K562 (cell line): ENCODE results near the gene ZCCHC14. TPM values are rescaled to one million over a fixed set of nuclear protein-coding genes. Genes with fewer than 3 reads are reported as not detected.

Source experiments
- ATAC-seq: fragments of 200-7000 bp; cut with Tn5 transposase; 3 replicates; pipeline ENCODE4 v1.9.1; 2020; ENCODE audit warnings: moderate library complexity
- BruUV-seq: library from RNA; stranded (reverse); fragments of 400-500 nt; replicated peaks from 2 replicates; lab custom pipeline; 2021; lab: Mats Ljungman, UMichigan
- CTCF ChIA-PET: fragments of 300-600 bp; formaldehyde crosslinking; extraction: SDS; loops from one replicate; lab custom pipeline; 2021; ENCODE audit warnings: low intra/inter-chr PET ratio; lab: Yijun Ruan, JAX
- POLR2A ChIA-PET: fragments of 300-600, 350-650 bp; sonication (Branson Sonifier 250); formaldehyde crosslinking; extraction: SDS; loops from one replicate; lab custom pipeline; 2021; ENCODE audit warnings: antibody characterized with exemption, inconsistent platforms; lab: Yijun Ruan, JAX
- DNase-seq, 4 experiments: peaks; one replicate each; pipeline versions ENCODE4 v3.0.0 to v3.0.0-alpha.2; 2011 to 2018; ENCODE audit warnings: low spot score in 3 of 4, mixed read lengths in 3 of 4; ENCODE audit errors: extremely low read depth in 1 of 4
- FAIRE-seq: peaks from 2 replicates; lab custom pipeline; 2011; peaks lifted over from hg19 to GRCh38; lab: Jason Lieb, UNC
- H2AFZ ChIP-seq: 2 replicates; pipeline ENCODE4 v1.6.0; 2011; ENCODE audit warnings: low read depth, low read length, control low read depth, inconsistent platforms
- H3K27ac ChIP-seq: fragments of 200-600 bp; 3 replicates; pipeline ENCODE4 v1.8.0; 2011; ENCODE audit warnings: low read depth, mild to moderate bottlenecking, control low read depth, inconsistent platforms, low read length, moderate library complexity, mixed read lengths; ENCODE audit errors: extremely low read depth
- H3K27me3 ChIP-seq, 2 experiments: fragments of 300-600 bp in 1 of 2; 2 replicates in 1 of 2; 3 replicates in 1 of 2; pipeline versions ENCODE4 v1.6.0 to v1.8.0; 2011; ENCODE audit warnings: inconsistent platforms in 2 of 2, low read length in 2 of 2, mild to moderate bottlenecking in 1 of 2, mixed read lengths in 1 of 2, moderate library complexity in 1 of 2; ENCODE audit not compliant: control insufficient read depth in 2 of 2, insufficient read depth in 2 of 2
- H3K36me3 ChIP-seq: fragments of 300-600 bp; 3 replicates; pipeline ENCODE4 v1.8.0; 2011; ENCODE audit warnings: mild to moderate bottlenecking, low read length, inconsistent platforms; ENCODE audit not compliant: control insufficient read depth, insufficient read depth
- H3K4me1 ChIP-seq, 2 experiments: fragments of 200-600 bp in 1 of 2; replicated peaks in 1 of 2; 2 replicates in 1 of 2; 3 replicates in 1 of 2; pipeline versions ENCODE4 v1.5.1 to v1.8.0; 2011; ENCODE audit warnings: inconsistent platforms in 2 of 2, low read length in 2 of 2, mild to moderate bottlenecking in 1 of 2, mixed read lengths in 1 of 2, moderate library complexity in 1 of 2; ENCODE audit not compliant: control insufficient read depth in 2 of 2, insufficient read depth in 2 of 2
- H3K4me2 ChIP-seq: 2 replicates; pipeline ENCODE4 v1.6.1; 2011; ENCODE audit warnings: low read length, control low read depth, inconsistent platforms, mixed read lengths; ENCODE audit not compliant: insufficient read depth
- H3K4me3 ChIP-seq: fragments of 200-600 bp; sonication (generic), shearing (Covaris generic); 2 replicates; pipeline ENCODE4 v1.5.1; 2016; ENCODE audit warnings: control low read depth, inconsistent platforms
- H3K79me2 ChIP-seq: fragments of 200-600 bp; 3 replicates; pipeline ENCODE4 v1.8.0; 2011; ENCODE audit warnings: low read length, inconsistent platforms; ENCODE audit not compliant: control insufficient read depth, insufficient read depth
- H3K9ac ChIP-seq, 2 experiments: 2 replicates each; pipeline versions ENCODE4 v1.6.0 to v1.6.1; 2011; ENCODE audit warnings: low read depth in 2 of 2, low read length in 2 of 2, control low read depth in 1 of 2, inconsistent platforms in 1 of 2, mild to moderate bottlenecking in 1 of 2, mixed read lengths in 1 of 2; ENCODE audit not compliant: insufficient read depth in 1 of 2
- H3K9me1 ChIP-seq: one replicate; pipeline ENCODE4 v1.6.0; 2011; ENCODE audit warnings: inconsistent platforms, mild to moderate bottlenecking, low read length, moderate library complexity; ENCODE audit not compliant: control insufficient read depth, insufficient read depth
- H3K9me3 ChIP-seq: replicated peaks from 2 replicates; pipeline ENCODE4 v1.5.1; 2011; ENCODE audit warnings: low read depth, low read length, inconsistent platforms; ENCODE audit not compliant: control insufficient read depth, insufficient read depth
- H4K20me1 ChIP-seq: replicated peaks from 2 replicates; pipeline ENCODE4 v1.6.1; 2011; ENCODE audit warnings: low read length, inconsistent platforms, mixed read lengths; ENCODE audit not compliant: control insufficient read depth, insufficient read depth
- KAT2B ChIP-seq: IDR thresholded peaks from one replicate; pipeline ENCODE4 v1.6.1; 2012; ENCODE audit warnings: low read depth, mild to moderate bottlenecking, control low read depth, inconsistent platforms, low read length, moderate library complexity
- POLR2A ChIP-seq: fragments of 450-650 bp; conservative IDR thresholded peaks from 2 replicates; pipeline ENCODE4 v1.6.1; 2016
- SMAD1 ChIP-seq: fragments of 150-350 bp; IDR thresholded peaks from 2 replicates; pipeline ENCODE4 v1.6.1; 2014; ENCODE audit warnings: low read length, low read depth; ENCODE audit not compliant: partially characterized antibody
- SRF ChIP-seq, 2 experiments: fragments of 250-450, 450-650 bp in 1 of 2; sonication (Bioruptor Pico) in 1 of 2; sonication (generic) in 1 of 2; formaldehyde crosslinking; IDR thresholded peaks; 2 replicates each; pipeline versions ENCODE4 v1.5.0 to v1.5.1; 2020 to 2022; ENCODE audit warnings: mild to moderate bottlenecking in 1 of 2, missing genetic modification reagents in 1 of 2
- ZNF707 ChIP-seq: fragments of 250-450 bp; sonication (Bioruptor Pico); conservative IDR thresholded peaks from 2 replicates; pipeline ENCODE4 v1.8.0; 2022; ENCODE audit warnings: inconsistent platforms, mild to moderate bottlenecking, moderate library complexity
- WGBS: fragments of 100-300 bp; shearing (Covaris generic); methylation state at CpG from one replicate; pipeline ENCODE4 v1.1.6; 2016; ENCODE audit warnings: low coverage, mixed read lengths; ENCODE audit not compliant: insufficient coverage; ENCODE audit errors: missing lambda C conversion rate; 5-methylcytosine and 5-hydroxymethylcytosine counted together
- in situ Hi-C: fragments of 300-500 bp; cut with MboI; formaldehyde crosslinking; loops from 4 replicates; pipeline ENCODE4 v1.15.0; 2018; ENCODE audit warnings: inconsistent platforms, mixed read lengths
- intact Hi-C: fragments of 100-400 bp; cut with micrococcal nuclease; formaldehyde crosslinking; loops from 2 replicates; pipeline ENCODE4 v1.14.2; 2022
- polyA plus RNA-seq, 8 experiments: library from polyadenylated mRNA; depleted of rRNA in 4 of 8; stranded (reverse) in 5 of 8; unstranded in 3 of 8; fragments of >200 nt; fragmentation: Nextera tagmentation in 2 of 8; fragmentation: Illumina TruSeq in 1 of 8; extraction: Ambion mirVana in 2 of 8; extraction: Trizol in 1 of 8; gene quantifications; 2 replicates each; pipeline versions ENCODE4 v1.2.1 to v1.2.3, GENCODE V29; 2011 to 2014; ENCODE audit warnings: inconsistent platforms in 1 of 8, missing spikeins in 1 of 8
- total RNA-seq, 7 experiments: library from RNA; depleted of rRNA in 6 of 7; stranded (reverse); fragments of >200 nt in 6 of 7; fragmentation: Illumina TruSeq in 2 of 7; extraction: Trizol in 2 of 7; gene quantifications; 2 replicates each; pipeline versions ENCODE4 v1.2.1 to v1.2.3, GENCODE V29; 2011 to 2021; ENCODE audit warnings: low replicate concordance in 1 of 7
- TF ChIP-seq, protein P1 (sequence below), 3 experiments: fragments of 200-800 bp in 1 of 3; sonication (Bioruptor generic) in 1 of 3; sonication (generic) in 1 of 3; formaldehyde crosslinking in 1 of 3; IDR thresholded peaks; 2 replicates each; pipeline versions ENCODE4 v1.6.1 to v1.8.0; 2016 to 2022; ENCODE audit warnings: mild to moderate bottlenecking in 2 of 3, missing compliant biosample characterization in 2 of 3, missing genetic modification characterization in 2 of 3, missing genetic modification reagents in 1 of 3
- TF ChIP-seq, protein P2 (sequence below): fragments of 450-650 bp; IDR thresholded peaks from 2 replicates; pipeline ENCODE4 v1.7.1; 2018; ENCODE audit warnings: mild to moderate bottlenecking, low read depth; ENCODE audit not compliant: partially characterized antibody
- TF ChIP-seq, protein P3 (sequence below): fragments of 450-650 bp; IDR thresholded peaks from 2 replicates; pipeline ENCODE4 v1.6.1; 2016; ENCODE audit warnings: low read depth, mild to moderate bottlenecking, moderate library complexity
- TF ChIP-seq, protein P4 (sequence below): fragments of 450-650 bp; formaldehyde crosslinking; conservative IDR thresholded peaks from 2 replicates; pipeline ENCODE4 v1.4.0; 2022; ENCODE audit warnings: mild to moderate bottlenecking, missing genetic modification characterization

The ZCCHC14 gene
- total and polyA plus RNA-seq, 9 of the 15 experiments (the other 6 are each of a cell fraction or from before 2014, with no cell fraction given), result 1.5 to 12.4 (median 2.9) TPM

DNA sequence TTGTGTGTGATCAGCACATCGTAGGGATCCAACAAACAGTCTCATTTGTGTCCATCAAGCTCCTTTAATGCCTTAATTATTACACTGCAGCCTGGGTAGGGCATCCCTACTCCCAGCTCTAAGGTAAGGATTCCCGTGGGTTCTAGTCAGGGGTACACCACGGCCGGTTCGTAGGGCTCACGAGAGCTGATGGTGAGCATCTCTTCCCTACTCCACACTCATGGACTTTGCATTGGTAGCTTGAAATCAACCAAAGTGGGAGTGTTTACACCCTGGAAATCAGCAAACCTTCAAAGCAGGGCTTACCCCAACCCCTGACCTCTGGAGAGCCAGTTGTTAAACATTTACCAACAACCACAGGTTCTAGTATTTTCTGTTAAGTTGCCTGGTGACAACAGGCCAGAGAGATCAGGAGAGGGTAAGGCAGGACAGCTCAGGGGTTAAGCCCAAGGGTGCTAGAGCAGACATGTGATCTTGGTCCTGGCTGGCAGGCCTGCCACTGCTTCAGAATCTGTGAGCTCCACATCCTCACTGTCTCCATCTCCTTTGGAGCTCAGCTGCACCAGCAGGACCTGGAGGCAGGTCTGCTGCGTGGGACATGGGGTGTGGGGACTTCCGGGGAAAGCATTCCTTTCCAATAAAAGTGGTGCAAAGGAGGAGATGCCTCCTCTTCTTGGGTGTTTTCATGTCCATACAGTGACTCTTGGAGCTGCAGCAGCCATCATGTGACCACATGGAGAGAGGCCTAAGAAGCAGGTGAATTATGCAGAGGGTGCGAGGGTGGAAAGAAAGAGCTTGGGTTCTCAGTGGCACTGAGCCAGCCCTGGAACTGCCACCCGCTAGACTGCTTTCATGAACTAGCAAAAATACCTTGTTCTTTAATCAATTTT lies 36.1 kb upstream of the ZCCHC14 start:
- H4K20me1 ChIP-seq, result no peaks in the 10 kb centered on the region
- no TSS peak for BruUV-seq
- H3K27me3 ChIP-seq, result peaks cover 17 to 57% of the 10 kb centered on the region in 2 experiments; a peak in 4 of 5 replicates
- POLR2A ChIA-PET, result interaction anchor here (0.7 to 1.4 kb wide), 2 partner anchors 10 to 327 kb away, joined by 3 to 4 read pairs; no protein-coding TSS in a partner anchor
- H3K9me3 ChIP-seq, result no peaks in the 10 kb centered on the region
- CTCF ChIA-PET, result no interaction called here
- H3K36me3 ChIP-seq, result no peaks in the 10 kb centered on the region
- H3K4me1 ChIP-seq, result no peaks in the 10 kb centered on the region
- no peak overlapping the region for H3K4me2 ChIP-seq
- intact Hi-C loops (no loop called here), in situ Hi-C loops (no loop called here)
- H3K4me3 ChIP-seq, result no peak overlapping the region
- TF ChIP-seq, protein P1, sequence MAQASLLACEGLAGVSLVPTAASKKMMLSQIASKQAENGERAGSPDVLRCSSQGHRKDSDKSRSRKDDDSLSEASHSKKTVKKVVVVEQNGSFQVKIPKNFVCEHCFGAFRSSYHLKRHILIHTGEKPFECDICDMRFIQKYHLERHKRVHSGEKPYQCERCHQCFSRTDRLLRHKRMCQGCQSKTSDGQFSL (CRISPR knock-in tag; IDR thresholded peaks at IDR 0.05), result no peak
- TF ChIP-seq, protein P1 (tag; IDR thresholded peaks at IDR 0.05), result no peak
- no peak for TF ChIP-seq POLR2A
- TF ChIP-seq, protein P2, sequence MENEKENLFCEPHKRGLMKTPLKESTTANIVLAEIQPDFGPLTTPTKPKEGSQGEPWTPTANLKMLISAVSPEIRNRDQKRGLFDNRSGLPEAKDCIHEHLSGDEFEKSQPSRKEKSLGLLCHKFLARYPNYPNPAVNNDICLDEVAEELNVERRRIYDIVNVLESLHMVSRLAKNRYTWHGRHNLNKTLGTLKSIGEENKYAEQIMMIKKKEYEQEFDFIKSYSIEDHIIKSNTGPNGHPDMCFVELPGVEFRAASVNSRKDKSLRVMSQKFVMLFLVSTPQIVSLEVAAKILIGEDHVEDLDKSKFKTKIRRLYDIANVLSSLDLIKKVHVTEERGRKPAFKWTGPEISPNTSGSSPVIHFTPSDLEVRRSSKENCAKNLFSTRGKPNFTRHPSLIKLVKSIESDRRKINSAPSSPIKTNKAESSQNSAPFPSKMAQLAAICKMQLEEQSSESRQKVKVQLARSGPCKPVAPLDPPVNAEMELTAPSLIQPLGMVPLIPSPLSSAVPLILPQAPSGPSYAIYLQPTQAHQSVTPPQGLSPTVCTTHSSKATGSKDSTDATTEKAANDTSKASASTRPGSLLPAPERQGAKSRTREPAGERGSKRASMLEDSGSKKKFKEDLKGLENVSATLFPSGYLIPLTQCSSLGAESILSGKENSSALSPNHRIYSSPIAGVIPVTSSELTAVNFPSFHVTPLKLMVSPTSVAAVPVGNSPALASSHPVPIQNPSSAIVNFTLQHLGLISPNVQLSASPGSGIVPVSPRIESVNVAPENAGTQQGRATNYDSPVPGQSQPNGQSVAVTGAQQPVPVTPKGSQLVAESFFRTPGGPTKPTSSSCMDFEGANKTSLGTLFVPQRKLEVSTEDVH, result no peak
- TF ChIP-seq SMAD1, result no peak
- no peak for TF ChIP-seq SRF (CRISPR knock-in tag; IDR thresholded peaks at IDR 0.05)
- TF ChIP-seq KAT2B, result no peak
- TF ChIP-seq, protein P3, sequence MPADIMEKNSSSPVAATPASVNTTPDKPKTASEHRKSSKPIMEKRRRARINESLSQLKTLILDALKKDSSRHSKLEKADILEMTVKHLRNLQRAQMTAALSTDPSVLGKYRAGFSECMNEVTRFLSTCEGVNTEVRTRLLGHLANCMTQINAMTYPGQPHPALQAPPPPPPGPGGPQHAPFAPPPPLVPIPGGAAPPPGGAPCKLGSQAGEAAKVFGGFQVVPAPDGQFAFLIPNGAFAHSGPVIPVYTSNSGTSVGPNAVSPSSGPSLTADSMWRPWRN, result no peak
- TF ChIP-seq, protein P4, sequence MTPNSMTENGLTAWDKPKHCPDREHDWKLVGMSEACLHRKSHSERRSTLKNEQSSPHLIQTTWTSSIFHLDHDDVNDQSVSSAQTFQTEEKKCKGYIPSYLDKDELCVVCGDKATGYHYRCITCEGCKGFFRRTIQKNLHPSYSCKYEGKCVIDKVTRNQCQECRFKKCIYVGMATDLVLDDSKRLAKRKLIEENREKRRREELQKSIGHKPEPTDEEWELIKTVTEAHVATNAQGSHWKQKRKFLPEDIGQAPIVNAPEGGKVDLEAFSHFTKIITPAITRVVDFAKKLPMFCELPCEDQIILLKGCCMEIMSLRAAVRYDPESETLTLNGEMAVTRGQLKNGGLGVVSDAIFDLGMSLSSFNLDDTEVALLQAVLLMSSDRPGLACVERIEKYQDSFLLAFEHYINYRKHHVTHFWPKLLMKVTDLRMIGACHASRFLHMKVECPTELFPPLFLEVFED (CRISPR knock-in tag), result no peak
- no peak for TF ChIP-seq ZNF707
- no peak for FAIRE-seq
- no peak for DNase-seq
- no peaks in the 10 kb centered on the region for H3K79me2 ChIP-seq
- 0% methylated on average over 10 of the region's 10 CpGs for WGBS
- ATAC-seq, result no peak
- no peak overlapping the region for H3K27ac ChIP-seq
- peaks cover 3% of the 10 kb centered on the region for H3K9me1 ChIP-seq
- no peak overlapping the region for H3K9ac ChIP-seq
- H2AFZ ChIP-seq, result no peak overlapping the region
